ENCODE results near the gene CHCHD1.

Gene CHCHD1

DNA sequence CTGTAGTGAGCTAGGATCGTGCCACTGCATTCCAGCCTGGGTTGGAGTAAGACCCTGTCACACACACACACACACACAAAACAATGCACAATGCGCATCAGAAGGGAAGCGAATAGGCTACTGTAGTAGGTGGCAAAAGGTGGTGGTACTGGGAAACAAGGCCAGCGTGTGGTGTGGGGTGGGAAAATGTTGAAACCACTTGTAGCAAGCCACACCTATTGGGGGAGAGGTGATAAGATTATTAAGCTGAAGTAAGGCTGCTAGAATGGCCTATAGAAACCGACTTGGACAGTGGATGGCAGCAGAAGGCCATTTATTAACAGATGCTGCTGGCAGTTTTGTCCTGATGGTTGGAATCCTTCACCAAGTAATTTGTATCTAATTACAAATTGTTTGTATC lies 7.2 kb upstream of the CHCHD1 start:
- DNase-seq (ENCODE audit: low read depth in 2 of 2), result peak; percentile 39 to 58
- H3K4me3 ChIP-seq (replicated peaks in 1 of 2; ENCODE audit: low read depth in 2 of 2, low read length in 2 of 2), result peak overlapping the region; percentile 62
- TF ChIP-seq, protein P1, sequence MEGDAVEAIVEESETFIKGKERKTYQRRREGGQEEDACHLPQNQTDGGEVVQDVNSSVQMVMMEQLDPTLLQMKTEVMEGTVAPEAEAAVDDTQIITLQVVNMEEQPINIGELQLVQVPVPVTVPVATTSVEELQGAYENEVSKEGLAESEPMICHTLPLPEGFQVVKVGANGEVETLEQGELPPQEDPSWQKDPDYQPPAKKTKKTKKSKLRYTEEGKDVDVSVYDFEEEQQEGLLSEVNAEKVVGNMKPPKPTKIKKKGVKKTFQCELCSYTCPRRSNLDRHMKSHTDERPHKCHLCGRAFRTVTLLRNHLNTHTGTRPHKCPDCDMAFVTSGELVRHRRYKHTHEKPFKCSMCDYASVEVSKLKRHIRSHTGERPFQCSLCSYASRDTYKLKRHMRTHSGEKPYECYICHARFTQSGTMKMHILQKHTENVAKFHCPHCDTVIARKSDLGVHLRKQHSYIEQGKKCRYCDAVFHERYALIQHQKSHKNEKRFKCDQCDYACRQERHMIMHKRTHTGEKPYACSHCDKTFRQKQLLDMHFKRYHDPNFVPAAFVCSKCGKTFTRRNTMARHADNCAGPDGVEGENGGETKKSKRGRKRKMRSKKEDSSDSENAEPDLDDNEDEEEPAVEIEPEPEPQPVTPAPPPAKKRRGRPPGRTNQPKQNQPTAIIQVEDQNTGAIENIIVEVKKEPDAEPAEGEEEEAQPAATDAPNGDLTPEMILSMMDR (IDR thresholded peaks at IDR 0.05; ENCODE audit: low read depth, low read length), result no peak

DNA sequence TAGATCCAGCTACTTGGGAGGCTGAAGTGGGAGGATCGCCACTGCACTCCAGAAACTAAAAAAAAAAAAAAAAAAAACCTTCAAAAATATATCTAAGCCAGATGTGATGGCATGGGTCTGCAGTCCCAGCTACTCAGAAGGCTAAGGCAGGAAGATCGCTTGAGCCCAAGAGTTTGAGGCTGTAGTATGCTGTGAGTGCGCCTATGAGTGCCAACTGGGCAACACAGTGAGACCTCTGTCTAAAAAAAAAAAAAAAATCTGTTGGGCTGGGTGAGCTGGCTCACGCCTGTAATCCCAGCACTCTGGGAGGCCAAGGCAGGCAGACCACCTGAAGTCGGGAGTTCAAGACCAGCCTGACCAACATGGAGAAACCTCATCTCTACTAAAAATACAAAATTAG lies 2.8 kb upstream of the CHCHD1 start:
- no peak for DNase-seq (ENCODE audit: low read depth in 2 of 2)
- H3K4me3 ChIP-seq (replicated peaks in 1 of 2; ENCODE audit: low read depth in 2 of 2, low read length in 2 of 2), result no peak overlapping the region
- TF ChIP-seq, protein P1 (IDR thresholded peaks at IDR 0.05; ENCODE audit: low read depth, low read length), result no peak

DNA sequence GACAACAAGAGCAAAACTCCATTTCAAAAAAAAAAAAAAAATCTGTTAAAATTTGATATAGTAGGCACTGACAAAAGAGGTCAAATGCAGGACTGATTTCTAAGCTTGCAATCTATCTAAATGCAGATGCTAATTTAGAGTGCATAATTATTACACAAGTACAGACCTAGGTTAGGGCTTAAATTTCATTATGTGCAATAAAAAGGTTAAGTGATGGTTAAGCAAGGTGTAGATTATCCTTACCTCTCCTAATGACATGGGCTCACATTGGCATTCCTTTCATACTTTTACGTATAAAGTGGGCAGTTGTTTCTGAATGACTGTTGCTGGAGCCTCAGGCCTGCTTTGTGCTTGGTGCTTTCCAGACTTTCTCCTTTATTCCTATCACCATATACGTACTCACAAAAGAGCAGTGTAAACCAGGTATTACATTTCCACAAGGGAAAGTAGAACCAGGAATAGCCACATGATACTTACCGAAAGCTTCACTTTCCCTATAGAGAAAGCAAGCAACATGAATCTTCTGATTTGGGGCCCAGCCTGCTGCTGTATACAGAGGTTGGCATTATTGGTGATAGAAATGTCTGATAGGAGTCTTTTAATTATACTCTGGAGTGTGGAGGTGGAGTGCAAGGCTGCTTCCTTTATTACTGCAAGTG lies 2.2 kb upstream of the CHCHD1 start:
- H3K4me3 ChIP-seq (replicated peaks in 1 of 2; ENCODE audit: low read depth in 2 of 2, low read length in 2 of 2), result no peak overlapping the region
- TF ChIP-seq, protein P1 (IDR thresholded peaks at IDR 0.05; ENCODE audit: low read depth, low read length), result no peak
- DNase-seq (ENCODE audit: low read depth in 2 of 2), result no peak

DNA sequence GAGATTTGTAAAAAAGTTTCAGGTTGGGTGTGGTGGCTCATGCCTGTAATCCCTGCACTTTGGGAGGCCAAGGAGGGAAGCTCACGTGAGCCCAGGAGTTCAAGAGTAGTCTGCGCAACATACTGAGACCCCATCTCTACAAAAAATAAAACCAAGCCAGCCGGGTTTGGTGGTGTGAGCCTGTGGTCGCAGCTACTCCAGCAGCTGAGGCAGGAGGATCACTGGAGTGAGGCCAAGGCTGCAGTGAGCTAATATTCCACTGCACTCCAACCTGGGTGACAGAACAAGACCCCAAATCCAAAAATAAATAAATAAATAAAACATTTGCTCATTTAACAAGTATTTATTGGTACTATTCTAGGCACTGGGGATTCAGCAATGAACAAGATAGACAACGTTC lies 1.5 kb upstream of the CHCHD1 start:
- no peak overlapping the region for H3K4me3 ChIP-seq (replicated peaks in 1 of 2; ENCODE audit: low read depth in 2 of 2, low read length in 2 of 2)
- no peak for DNase-seq (ENCODE audit: low read depth in 2 of 2)
- TF ChIP-seq, protein P1 (IDR thresholded peaks at IDR 0.05; ENCODE audit: low read depth, low read length), result no peak

DNA sequence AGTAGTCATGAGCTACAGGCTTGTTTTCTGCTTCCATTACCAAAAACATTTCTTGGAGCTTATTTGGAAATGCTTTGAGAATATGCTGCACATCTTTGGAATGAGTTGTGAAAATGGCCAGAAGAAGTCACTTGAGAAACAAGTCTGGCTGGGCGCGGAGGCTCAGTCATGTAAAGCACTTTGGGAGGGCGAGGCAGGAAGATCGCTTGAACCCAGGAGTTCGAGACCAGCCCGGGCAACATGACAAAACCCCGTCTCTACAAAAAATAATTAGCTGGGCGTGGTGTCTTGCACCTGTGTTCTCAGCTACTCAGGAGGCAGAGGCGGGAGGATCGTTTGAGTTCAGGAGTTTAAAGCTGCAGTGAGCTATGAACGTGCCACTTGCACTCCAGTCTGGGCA lies 882 bp upstream of the CHCHD1 start:
- TF ChIP-seq, protein P1 (IDR thresholded peaks at IDR 0.05; ENCODE audit: low read depth, low read length), result no peak
- DNase-seq (ENCODE audit: low read depth in 2 of 2), result no peak
- peak overlapping the region; percentile 89 to 95 for H3K4me3 ChIP-seq (replicated peaks in 1 of 2; ENCODE audit: low read depth in 2 of 2, low read length in 2 of 2)

DNA sequence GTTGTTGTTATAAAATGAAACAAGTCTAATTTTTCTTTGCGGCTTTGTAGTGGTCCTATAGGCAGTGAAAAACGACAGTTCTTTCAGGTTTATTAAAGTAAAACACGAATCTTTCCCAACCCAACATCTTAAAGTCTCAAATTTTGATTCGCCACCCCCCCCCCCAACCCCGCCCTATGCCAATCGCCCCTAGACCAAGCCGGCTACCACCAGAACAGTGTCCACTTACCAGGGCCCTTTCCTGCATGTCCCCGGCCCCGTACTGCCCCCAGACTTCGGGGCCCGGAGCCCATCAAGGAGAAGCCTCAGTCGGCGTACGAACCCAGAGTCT lies 335 bp upstream of the CHCHD1 start:
- TF ChIP-seq, protein P1 (IDR thresholded peaks at IDR 0.05; ENCODE audit: low read depth, low read length), result no peak
- no peak for DNase-seq (ENCODE audit: low read depth in 2 of 2)
- H3K4me3 ChIP-seq (replicated peaks in 1 of 2; ENCODE audit: low read depth in 2 of 2, low read length in 2 of 2), result peak overlapping the region; percentile 89 to 95

DNA sequence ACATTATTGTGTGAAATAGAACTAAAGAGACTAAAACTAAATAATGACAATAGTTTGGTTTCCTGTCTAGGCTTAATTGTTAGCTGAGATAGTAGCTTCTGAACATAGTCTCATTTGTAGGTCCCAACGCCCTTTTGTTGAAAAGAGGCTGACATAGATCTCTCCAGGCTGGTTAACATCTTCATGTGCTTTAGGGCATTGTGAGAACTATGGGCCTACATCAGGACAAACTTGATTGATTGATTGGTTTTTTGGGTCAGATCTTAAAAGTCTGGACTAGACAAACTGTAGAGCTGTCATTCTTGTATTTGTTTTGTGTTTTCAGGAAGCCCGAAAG lies 869 bp downstream of the CHCHD1 start:
- H3K4me3 ChIP-seq (replicated peaks in 1 of 2; ENCODE audit: low read depth in 2 of 2, low read length in 2 of 2), result peak overlapping the region; percentile 89 to 95
- no peak for DNase-seq (ENCODE audit: low read depth in 2 of 2)
- TF ChIP-seq, protein P1 (IDR thresholded peaks at IDR 0.05; ENCODE audit: low read depth, low read length), result no peak

Data from cardiac fibroblast (primary cell).